DOHH2 (cell line): Measurements from ENCODE around the gene HERC2.

Experiments used
- EZH2phosphoT487 ChIP-seq: fragments of 200-600 bp; sonication (generic); IDR thresholded peaks from 2 replicates; pipeline ENCODE4 v1.6.1; 2017; ENCODE audit warnings: borderline replicate concordance, mild to moderate bottlenecking, antibody characterized with exemption, low read length, moderate library complexity, mixed read lengths
- TF ChIP-seq, protein P1 (sequence below): fragments of 200-600 bp; sonication (generic); IDR thresholded peaks from one replicate; pipeline ENCODE4 v1.5.1; 2014; ENCODE audit warnings: antibody characterized with exemption, mild to moderate bottlenecking, low read depth, low read length; ENCODE audit not compliant: poor library complexity, severe bottlenecking

DNA sequence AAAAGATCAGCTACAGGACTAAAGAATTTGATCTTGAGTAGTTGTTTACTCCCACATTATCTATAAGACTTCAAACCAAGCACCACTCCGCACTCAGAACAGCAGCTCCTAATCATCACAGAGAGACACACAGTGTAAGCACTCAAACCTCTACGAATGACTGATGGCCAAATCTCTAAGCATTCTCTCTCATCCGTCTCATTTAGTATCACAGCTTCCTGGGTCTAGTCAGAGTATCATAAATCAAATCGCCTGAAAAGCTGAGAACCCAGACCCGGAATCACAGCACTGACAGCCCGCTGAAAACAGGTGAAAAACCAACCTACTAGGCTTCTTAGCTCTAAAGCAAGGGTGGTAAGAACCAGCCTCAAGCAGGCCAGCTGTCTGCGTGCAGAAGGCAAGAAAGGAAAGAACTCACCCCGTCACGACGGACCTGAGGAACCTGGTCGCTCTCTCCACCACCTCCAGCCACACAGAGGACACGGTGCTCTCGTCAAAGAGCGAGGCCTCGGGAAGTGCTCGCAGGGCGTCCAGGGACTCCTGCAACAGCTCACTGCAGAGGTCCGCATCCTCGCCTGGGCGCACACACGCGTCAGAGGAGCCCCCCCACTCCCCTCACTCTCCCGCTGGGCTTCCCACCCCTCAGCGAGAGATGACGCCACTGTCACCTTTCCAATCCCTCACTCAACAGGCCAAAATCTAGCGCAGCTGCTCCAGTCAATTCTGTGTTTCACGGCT is 47.9 kb downstream of the HERC2 start:
- TF ChIP-seq, protein P1, sequence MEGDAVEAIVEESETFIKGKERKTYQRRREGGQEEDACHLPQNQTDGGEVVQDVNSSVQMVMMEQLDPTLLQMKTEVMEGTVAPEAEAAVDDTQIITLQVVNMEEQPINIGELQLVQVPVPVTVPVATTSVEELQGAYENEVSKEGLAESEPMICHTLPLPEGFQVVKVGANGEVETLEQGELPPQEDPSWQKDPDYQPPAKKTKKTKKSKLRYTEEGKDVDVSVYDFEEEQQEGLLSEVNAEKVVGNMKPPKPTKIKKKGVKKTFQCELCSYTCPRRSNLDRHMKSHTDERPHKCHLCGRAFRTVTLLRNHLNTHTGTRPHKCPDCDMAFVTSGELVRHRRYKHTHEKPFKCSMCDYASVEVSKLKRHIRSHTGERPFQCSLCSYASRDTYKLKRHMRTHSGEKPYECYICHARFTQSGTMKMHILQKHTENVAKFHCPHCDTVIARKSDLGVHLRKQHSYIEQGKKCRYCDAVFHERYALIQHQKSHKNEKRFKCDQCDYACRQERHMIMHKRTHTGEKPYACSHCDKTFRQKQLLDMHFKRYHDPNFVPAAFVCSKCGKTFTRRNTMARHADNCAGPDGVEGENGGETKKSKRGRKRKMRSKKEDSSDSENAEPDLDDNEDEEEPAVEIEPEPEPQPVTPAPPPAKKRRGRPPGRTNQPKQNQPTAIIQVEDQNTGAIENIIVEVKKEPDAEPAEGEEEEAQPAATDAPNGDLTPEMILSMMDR: no peak
- TF ChIP-seq EZH2phosphoT487: no peak
